HG03097 (cell line): Measurements from ENCODE around the gene IMPDH2.

Experiments used
- ATAC-seq: cut with Tn5 transposase; IDR thresholded peaks from one replicate; pipeline ENCODE4 v1.9.1; 2021; ENCODE audit not compliant: unreplicated experiment, low FRiP score

Gene IMPDH2

DNA sequence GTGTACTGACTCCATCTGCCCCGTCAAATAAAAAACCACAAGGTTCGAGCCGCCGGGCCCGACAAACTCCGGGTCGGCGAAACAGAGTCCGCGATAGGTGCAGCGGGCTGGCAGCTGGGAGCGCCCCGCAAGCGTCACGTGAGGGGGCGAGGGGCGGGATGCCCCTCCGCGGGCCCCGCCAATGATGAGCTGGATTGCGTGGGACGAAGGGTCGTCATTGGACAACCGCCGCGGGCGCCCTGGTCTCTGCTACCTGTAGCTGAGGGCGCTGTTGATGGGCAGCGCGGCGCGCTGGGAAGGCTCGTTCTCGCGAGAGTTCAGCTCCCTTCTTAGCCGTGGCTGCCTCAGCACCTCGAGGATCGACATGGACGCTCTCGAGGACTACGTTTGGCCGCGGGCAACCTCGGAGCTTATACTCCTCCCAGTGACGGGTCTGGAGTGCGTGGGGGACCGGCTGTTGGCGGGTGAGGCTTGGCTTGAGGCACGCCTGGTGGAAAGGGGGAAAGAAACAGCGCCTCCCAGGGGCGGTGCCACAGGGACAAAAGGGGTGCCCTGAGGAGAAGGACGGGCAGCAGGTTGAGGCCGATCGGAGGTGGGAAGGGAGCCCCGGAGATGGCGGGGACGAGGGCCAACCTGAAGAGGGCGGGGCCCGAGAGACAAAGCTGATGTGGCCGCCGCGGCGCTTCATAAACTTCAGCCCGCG lies 22.0 kb downstream of the IMPDH2 start, which contains the start of gene WDR6:
Gene WDR6 (plus strand): TSS at position 324 of the 703 bp plus-strand sequence. CDS start 41 bp downstream, at position 365.
- ATAC-seq = peak; percentile 81

DNA sequence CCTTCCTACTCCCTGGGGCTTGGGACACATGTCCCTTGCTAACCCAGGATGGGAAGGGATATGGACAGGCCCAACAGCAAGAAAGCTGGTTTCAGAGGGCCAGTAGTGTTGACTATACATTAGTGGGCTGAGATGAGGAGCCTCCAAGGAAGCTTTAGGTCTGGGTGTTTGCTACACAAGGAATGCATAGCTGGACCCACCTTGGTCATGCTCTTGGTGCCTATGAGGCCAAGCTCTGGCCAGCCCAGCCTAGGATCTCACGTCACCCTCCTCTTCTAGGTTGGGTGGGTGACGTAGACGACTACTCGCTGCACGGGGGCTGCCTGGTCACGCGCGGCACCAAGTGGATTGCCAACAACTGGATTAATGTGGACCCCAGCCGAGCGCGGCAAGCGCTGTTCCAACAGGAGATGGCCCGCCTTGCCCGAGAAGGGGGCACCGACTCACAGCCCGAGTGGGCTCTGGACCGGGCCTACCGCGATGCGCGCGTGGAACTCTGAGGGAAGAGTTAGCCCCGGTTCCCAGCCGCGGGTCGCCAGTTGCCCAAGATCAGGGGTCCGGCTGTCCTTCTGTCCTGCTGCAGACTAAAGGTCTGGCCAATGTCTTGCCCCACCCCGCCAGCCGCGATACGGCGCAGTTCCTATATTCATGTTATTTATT lies 22.7 kb downstream of the IMPDH2 start:
- ATAC-seq = peak; percentile 1

DNA sequence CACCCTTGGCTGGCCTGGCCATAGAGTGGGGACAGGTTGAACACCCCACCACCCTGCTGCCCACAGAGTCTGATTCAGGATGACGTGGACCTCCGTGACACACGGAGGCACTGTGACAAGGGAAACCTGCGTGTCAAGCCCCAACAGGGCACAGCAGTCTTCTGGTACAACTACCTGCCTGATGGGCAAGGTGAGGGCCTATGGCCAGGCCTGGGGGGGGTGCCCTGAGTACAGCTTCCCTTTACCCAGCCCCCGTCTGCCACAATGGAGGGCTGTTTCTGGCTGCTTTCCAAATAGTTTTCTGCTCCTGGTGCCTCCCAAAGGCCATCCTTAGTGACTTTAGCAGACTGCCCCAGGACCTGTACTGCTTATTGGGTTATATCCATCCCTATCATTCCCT lies 23.2 kb downstream of the IMPDH2 start:
- ATAC-seq = no peak

DNA sequence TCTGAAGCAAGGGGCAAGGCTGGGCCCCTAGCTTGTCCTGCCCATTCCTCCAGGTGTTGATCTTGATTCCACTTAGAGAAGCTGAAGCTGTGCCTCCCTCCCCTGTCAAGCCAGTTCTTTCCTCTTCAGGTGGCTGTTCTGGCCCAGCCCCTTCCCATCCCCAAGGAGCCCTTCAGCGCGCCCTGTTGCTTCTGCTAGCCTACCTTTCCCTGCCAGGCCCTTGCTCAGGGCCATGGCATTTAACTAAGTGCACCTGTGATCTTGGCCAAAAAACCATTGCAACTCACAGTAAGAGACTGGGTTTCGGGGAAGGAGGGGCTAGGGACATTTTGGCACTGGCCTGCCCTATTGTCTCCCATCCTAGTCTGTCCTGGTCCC lies 23.9 kb downstream of the IMPDH2 start:
- no peak for ATAC-seq

DNA sequence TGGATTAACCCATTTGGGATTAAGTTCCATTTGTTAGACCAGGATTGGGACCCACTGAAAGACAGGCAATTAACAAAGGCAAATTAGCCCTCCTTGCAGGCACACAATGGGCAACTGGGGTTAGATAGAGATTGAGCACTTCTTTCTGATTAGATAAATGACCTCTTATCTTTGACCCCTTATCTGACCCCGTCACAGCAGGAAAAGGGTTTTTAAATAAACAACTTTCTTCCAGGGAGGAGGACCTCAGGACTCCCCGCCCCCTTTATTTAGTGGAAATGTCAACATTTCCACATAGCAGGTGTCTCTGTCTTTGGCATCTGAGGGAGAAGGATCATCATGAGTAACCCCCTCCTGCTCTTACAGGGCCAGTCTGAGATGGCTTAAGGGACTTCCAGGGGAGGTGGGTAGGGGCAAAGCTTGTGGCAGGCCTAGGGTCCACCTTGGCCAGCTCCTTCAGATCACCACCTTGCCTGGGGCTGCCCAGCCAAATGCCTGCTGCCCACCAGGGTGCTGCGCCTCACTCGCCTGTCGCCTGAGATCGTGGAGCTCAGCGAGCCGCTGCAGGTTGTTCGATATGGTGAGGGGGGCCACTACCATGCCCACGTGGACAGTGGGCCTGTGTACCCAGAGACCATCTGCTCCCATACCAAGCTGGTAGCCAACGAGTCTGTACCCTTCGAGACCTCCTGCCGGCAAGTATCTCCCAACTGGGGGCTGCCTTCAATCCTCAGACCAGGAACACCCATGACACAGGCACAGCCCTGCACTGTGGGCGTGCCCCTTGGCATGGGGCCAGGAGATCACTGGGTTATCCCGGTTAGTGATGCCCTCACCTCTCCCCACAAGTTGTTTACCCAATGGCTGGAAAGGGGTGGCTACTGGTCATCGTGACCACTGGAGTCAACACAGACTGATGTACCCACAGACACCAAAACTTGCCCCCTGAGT lies 24.6 kb downstream of the IMPDH2 start:
- no peak for ATAC-seq

DNA sequence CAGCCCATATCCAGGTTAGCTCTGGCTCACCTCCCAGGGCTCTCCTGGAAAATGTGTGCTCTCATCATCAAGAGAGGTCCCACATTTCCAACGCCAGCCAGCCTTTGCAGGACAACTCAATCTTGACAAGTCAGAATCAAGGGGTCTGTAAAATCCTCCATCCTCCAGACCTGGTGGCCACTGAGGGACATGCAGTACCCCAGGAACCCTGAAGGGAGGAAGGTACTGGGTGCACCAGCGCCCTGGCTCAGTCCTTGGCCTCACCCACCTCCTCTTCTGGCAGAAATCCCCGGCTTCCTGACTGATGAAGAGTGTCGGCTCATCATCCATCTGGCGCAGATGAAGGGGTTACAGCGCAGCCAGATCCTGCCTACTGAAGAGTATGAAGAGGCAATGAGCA lies 28.0 kb downstream of the IMPDH2 start:
- ATAC-seq = no peak

DNA sequence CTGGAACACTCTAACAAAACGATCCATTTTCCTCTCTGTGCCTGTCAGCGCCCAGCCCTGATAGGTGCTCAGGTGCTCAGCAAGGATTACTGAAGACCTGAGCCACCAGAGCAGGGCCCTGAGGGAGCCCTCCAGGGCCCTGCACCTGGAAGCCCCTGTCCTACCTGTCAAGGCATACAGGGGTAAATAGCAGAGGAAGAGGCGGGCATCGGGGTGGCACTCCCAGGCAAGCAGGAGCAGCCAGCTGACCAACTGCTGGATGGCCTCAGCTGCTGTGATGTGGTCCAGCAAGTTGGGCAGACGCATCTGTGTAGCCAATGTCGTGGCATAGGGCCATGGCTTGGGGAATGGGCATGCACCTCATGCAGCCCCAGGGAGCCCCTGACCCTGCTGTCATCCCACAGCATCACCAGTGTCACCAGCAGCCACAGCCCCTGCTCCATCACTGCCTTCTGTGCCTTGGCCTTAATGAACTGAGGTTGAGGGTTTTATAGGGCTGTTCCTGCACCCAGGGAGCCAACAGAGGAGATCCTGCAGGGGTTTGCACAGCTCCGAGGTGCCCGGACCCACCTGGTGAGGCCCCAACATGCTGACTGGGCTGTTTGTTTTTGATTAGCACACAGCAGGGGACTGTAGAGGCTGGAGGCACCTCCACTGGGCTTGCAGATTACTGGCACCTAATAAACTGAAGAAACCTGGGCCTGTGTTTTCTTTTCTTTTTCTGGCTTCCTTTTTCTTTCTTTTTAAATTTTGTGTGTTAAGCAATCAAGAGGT lies 29.9 kb downstream of the IMPDH2 start:
- no peak for ATAC-seq

DNA sequence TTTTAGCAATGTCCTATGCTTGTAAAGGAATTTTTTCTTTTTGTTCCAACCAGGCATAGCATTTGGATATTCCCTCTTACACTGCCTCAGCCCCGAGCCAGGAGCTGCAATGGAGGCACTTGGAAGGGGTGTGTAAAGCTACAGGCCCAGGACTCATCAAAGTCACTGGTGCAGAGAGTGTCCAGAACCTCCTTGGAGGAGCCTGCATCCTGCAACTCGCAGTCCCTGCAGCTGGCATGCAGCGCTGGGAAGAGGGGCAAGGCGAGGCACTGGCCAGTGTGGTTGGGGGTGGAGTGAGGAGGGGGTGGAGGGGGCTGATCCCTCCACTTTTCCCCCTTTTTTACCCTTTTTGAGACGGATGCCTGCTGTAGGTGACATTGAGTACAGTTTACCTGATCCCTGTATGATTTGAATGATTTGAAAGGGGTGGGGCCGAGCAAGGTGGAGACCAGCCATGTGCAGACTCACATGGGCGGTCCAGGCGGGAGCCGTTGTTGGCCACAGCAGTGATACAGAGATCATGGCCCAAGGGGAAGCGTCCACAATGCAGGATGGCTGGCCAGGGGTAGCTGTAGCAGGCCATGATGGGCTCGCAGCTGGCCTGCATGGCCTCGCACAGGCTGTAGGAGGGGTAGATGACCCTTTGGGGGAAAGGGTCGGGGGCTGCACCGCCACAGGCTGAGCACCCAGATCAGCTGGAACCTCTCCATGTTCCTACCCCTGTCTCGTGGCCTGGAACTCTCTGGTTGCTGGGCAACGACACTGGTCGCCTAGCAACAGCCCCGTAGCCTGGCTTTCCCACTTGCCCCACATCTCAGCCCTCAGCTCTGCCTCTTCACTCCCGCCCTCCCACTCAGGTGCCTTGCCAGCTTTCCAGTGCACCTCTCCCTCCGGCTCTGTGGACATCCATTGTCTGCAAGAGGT lies 31.2 kb downstream of the IMPDH2 start:
- ATAC-seq = no peak

DNA sequence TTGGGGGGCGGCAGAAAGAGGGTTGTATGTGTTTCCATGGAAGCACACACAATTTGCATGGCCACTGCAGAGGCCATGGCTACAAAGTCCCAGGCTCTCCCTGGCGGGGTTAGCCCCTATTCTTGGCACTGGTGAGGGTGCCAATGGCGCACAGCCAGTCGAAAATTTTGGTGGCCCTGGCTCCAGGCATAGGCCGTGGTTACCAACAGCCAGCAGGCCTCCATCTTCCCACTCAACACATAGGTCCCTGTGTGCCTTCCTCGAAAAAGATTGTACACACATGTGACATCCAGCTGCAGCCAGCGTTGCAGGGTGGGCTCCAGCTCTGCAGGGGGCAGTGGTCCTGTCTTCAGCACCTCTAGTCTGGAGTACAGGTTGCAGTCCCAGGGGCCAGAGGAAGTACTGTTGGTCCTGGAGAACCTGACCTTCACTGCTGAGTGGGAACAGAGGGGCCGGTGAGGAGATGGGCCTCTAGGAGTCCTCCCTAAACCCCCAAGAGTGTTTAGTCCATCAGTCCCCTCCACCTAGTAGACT lies 32.0 kb downstream of the IMPDH2 start:
- ATAC-seq = no peak

DNA sequence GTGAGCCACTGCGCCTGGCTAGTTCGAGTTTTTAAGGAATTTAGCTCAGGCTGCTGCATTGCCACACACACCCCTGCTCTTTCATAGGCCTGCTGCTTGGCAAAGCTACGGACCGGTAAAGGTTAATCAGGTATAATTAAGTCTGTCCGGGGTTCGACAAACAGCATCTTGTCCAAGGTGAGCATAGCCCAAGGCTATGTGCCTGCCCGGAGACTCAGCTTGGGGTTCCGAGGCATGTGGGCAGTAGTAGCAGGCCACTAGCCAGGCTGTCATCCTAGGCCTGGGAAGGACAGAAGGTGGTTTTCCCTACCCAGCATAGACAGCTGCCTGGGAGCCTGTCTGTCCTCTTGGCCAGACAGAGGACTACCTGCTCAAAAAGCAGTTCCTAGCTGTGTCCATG lies 32.6 kb downstream of the IMPDH2 start:
- ATAC-seq = no peak

DNA sequence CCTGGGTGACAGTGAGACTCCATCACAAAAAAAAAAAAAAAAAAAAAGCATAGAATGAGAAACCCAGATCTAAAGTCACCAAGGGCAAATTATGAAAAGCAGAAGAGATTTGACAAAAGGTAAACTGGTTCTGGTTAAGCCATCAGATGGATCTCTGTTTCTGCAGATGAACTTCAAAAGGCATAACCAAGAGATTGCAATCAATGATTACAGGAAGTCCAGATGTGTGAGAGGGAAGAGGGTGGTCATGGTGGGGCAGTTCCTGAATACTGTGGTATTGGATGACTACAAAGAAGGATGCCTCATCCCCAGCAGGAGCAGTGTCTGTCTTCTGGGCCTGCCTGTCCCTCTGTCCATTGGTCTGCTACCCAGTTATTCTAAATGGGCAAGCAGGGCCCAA lies 35.4 kb downstream of the IMPDH2 start:
- ATAC-seq = no peak

DNA sequence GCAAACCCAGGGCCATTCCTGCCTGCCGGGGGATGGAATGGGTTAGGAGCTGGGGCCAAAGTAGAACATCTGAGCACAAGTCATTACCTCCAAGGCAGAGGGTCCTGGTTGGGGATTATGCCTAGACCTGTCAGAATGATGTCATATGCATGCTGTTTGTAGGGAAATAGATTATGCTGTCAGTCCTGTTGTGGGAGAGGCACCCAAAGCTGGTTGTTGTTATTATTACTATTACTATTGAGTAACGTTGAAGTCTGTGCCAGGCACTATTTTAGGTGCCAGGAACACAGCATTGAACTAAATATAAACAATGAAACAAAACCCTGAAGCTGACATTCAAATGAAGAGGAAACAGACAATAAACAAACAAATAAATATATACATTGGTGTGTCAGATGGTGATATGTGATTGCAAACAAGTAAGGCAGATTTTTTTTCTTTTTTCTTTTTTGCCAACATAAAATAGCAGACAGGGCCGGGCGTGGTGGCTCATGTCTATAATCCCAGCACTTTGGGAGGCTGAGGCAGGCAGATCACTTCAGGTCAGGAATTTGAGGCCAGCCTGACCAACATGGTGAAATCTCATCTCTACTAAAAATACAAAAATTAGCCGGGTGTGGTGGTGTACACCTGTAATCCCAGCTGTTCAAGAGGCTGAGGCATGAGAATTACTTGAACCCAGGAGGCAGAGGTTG lies 37.2 kb downstream of the IMPDH2 start:
- ATAC-seq = no peak

DNA sequence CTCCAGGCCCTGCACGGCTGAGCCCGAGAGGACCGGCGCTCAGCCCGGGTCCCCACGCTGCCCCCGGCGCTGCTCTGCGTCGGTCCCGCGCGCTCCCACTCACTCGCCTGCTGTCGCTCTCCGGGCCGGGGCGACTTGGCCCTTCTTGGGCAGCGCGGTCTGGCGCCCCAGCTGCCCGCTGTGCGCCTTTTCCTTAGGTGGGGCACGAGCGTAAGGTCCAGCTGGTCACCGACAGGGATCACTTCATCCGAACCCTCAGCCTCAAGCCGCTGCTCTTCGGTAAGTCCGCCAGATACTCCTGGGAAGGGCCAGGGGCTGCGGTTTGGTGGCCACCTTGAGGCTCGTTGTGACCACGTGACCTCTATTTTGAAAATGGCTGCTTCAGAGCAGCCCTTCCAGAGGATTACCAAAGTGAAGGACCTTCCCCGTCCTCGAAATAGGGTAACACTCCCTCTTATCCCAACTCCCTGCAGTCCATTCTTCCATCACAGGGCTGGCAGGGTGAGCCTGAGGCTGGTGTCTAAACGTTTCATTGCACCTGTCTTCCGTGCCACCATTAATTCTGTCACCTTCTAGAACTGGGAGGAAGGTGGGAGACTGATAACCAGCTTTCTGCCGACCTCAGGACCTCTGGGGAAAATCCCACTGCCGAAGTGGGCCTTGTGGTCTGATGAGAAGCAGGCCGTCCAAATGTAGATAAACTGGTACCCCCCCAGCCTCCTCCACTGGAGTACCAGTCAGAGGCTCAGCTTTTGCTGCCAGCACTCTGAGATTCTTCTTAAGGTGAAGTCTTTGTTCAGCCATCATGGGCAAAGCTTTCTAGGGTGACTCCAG lies 38.3 kb downstream of the IMPDH2 start:
- ATAC-seq = peak; percentile 10

DNA sequence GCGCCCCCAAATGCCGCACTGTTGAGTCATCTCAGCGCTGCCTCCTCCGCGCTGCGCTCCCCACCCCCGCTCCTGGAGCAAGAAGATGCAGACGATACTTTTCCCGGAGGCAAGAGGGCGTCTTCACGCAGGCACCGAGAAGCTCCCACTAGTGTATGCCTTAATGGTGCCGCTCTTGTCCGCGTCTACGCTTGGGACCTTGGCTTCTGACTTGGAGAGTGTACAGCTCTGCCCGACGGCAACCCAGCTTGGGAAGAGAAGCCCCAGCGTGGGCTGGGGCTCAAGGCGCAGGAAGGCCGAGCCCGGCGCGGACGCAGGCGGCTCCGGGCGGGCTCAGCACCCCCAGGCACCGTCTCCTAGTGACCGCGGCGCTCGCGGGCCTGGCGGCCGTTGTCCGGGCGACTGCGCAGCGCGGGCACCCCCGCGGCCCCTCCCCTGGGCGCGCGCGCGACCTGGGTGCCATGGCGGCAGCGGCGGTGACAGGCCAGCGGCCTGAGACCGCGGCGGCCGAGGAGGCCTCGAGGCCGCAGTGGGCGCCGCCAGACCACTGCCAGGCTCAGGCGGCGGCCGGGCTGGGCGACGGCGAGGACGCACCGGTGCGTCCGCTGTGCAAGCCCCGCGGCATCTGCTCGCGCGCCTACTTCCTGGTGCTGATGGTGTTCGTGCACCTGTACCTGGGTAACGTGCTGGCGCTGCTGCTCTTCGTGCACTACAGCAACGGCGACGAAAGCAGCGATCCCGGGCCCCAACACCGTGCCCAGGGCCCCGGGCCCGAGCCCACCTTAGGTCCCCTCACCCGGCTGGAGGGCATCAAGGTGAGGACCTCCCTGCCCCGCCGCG lies 39.2 kb downstream of the IMPDH2 start, which contains the start of gene P4HTM:
Gene P4HTM (plus strand): TSS at position 446 of the 840 bp plus-strand sequence. CDS start 16 bp downstream, at position 462.
- peak; percentile 47 for ATAC-seq

DNA sequence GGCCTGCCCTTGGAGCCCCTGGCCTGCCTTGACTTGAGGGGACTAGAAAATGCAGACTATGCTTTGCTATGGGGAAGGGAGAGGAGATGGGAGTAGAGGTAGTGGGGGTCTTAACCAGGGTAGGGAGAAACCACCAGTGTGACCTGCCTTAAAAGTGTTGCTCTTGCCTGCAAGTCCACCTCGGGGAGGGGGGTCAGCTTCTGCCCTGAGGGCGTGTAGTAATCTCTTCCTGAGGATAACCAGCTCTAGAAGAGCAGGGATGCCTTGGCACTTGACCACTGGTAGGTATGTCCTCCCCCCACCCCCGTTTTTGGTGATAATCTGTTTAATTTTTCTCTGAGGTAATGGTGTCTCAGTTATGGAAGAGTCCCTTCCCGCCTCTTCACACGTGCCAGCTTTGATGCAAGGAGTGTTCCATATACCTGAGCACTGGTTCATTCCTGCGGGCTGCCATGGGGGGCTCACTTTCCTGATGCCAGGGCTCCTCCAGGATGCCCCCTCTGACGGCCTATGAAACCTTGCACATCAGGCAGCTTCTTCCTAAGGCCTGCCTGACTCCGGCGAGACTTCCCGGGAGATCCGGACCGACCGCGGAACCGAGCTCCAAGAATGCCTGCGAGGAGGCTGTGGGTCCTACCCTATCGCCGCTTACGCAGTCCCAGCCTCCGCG lies 39.9 kb downstream of the IMPDH2 start:
- ATAC-seq = no peak

DNA sequence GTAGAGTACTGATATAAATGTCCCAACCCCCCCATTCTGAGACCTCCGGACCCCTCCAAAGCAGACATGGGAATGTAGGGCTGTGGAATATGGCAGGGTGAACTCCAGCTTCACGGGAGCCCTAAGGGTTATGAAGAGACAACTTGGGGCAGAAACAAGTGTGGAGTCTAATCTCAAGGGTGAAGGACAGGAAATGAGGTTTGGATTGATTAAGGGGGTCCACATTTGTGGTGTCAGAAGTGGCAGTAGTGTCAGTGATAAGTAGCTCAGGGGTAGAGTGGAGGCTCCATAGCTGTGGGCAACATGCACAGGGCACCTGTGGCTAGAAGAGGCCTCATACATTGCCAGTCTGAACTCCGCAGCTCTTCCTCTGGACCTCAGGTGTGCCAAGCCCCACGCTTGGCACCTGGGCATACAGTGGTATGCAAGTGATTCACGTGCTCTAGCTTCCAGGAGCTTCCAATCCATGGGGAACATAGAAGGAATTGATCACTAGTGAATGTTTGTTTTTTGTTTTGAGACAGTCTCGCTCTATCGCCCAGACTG lies 43.3 kb downstream of the IMPDH2 start:
- no peak for ATAC-seq
